Measurements from ENCODE around the gene WSCD2. TPM values are rescaled to one million over a fixed set of nuclear protein-coding genes. Genes with fewer than 3 reads are reported as not detected.

Gene WSCD2
- total and polyA plus RNA-seq, 2 donors (not counting 3 experiments of a cell fraction or from before 2014, with no cell fraction given), result not detected

GRCh38 chr12:108080363-108080762 is 48.7 kb upstream of the WSCD2 start:
- Histone ChIP-seq H4K20me1 (replicated peaks; ENCODE audit: control insufficient read depth, extremely low read depth, insufficient read depth, low read length) (no peaks in the 10 kb centered on the region), H3K4me1 (ENCODE audit: control insufficient read depth, extremely low read depth, insufficient read depth, low read length) (no peaks in the 10 kb centered on the region), H3K9me1 (replicated peaks; ENCODE audit: control insufficient read depth, extremely low read depth, insufficient read depth, low read length) (no peaks in the 10 kb centered on the region), H3K4me2 (ENCODE audit: insufficient read depth, low read length) (no peak overlapping the region), H3K79me2 (ENCODE audit: control insufficient read depth, insufficient read depth, low read length) (no peaks in the 10 kb centered on the region), H3K9me3 (replicated peaks; ENCODE audit: control insufficient read depth, insufficient read depth, low read length) (no peaks in the 10 kb centered on the region), H3K4me3 (replicated peaks in 1 of 3; ENCODE audit: insufficient read depth in 1 of 3, low read depth in 1 of 3, low read length in 3 of 3) (no peak overlapping the region), H3K27me3 (ENCODE audit: control insufficient read depth in 2 of 2, insufficient read depth in 2 of 2, low read length in 2 of 2) (no peaks in the 10 kb centered on the region), H3K36me3 (ENCODE audit: control insufficient read depth in 2 of 2, extremely low read depth in 1 of 2, insufficient read depth in 2 of 2, low read length in 2 of 2) (no peaks in the 10 kb centered on the region), H2AFZ (ENCODE audit: low read depth, low read length) (no peak overlapping the region), H3K9ac (replicated peaks; ENCODE audit: extremely low read depth, insufficient read depth, low read length) (no peak overlapping the region), H3K27ac (ENCODE audit: insufficient read depth, low read depth, low read length) (no peak overlapping the region)
- ChIA-PET CTCF (no interaction called here), POLR2A (no interaction called here)
- no peak for DNase-seq (ENCODE audit: low read depth, low spot score)
- intact Hi-C loops (cut with micrococcal nuclease), result no loop called here
- no TSS peak for BruUV-seq (replicated peaks)
- TF ChIP-seq FOS (IDR thresholded peaks at IDR 0.05; ENCODE audit: borderline replicate concordance, insufficient read depth, low read length), result no peak
- no peak for TF ChIP-seq CTCF (IDR thresholded peaks at IDR 0.05; ENCODE audit: extremely low read depth in 1 of 2, insufficient read depth in 1 of 2, low read depth in 1 of 2, low read length in 2 of 2)
- no peak for TF ChIP-seq POLR2AphosphoS5 (IDR thresholded peaks at IDR 0.05; ENCODE audit: insufficient read depth, low read depth, low read length)
- TF ChIP-seq POLR2A (IDR thresholded peaks at IDR 0.05; ENCODE audit: low read depth, low read length), result no peak
- no peak for TF ChIP-seq MAX (IDR thresholded peaks at IDR 0.05; ENCODE audit: insufficient read depth, insufficient read length)
- TF ChIP-seq MYC (IDR thresholded peaks at IDR 0.05; ENCODE audit: low read depth, low read length), result no peak
- TF ChIP-seq EZH2 (IDR thresholded peaks at IDR 0.05; ENCODE audit: borderline replicate concordance, low read depth, low read length, severe bottlenecking), result no peak
- no peak for TF ChIP-seq GATA2 (IDR thresholded peaks at IDR 0.05; ENCODE audit: insufficient read depth, insufficient read length, low read depth, low read length)
- TF ChIP-seq JUN (IDR thresholded peaks at IDR 0.05; ENCODE audit: borderline replicate concordance, insufficient read depth, insufficient read length, low read depth), result no peak
- FAIRE-seq, result no peak
- dilution Hi-C loops (cut with MboI; ENCODE audit: extremely low pct_ligation_motif_present, low sequenced_read_pairs), result no loop called here
